Trophoblast cell (in vitro differentiated cells and primary cell): Measurements from ENCODE around the gene TENM3.

ENCODE experiments used
- DNase-seq, 2 donors: peaks; one replicate each; pipeline ENCODE4 v3.0.0-alpha.2; 2016
- H2AFZ ChIP-seq: 2 replicates; pipeline ENCODE4 v1.6.1; 2013; ENCODE audit warnings: low read length, moderate library complexity, mild to moderate bottlenecking; ENCODE audit not compliant: insufficient read depth, poor library complexity
- H2AK5ac ChIP-seq: 2 replicates; pipeline ENCODE4 v1.6.1; 2013; ENCODE audit warnings: mild to moderate bottlenecking, low read length
- H2BK120ac ChIP-seq: 2 replicates; pipeline ENCODE4 v1.6.1; 2013; ENCODE audit warnings: low read length, mild to moderate bottlenecking, moderate library complexity; ENCODE audit not compliant: insufficient read depth, poor library complexity
- H2BK12ac ChIP-seq: 2 replicates; pipeline ENCODE4 v1.6.1; 2013; ENCODE audit warnings: mild to moderate bottlenecking, low read length, moderate library complexity
- H2BK5ac ChIP-seq: 2 replicates; pipeline ENCODE4 v1.6.1; 2013; ENCODE audit warnings: low read length, low read depth, moderate library complexity, mild to moderate bottlenecking; ENCODE audit not compliant: poor library complexity
- H3K14ac ChIP-seq: 2 replicates; pipeline ENCODE4 v1.6.1; 2013; ENCODE audit warnings: mild to moderate bottlenecking, low read length
- H3K18ac ChIP-seq: 2 replicates; pipeline ENCODE4 v1.6.1; 2013; ENCODE audit warnings: mild to moderate bottlenecking, low read length
- H3K23ac ChIP-seq: 2 replicates; pipeline ENCODE4 v1.6.1; 2013; ENCODE audit warnings: low read length
- H3K27ac ChIP-seq: 2 replicates; pipeline ENCODE4 v1.5.1; 2013; ENCODE audit warnings: low read depth, mild to moderate bottlenecking, inconsistent platforms, low read length, moderate library complexity
- H3K27me3 ChIP-seq: 2 replicates; pipeline ENCODE4 v1.6.1; 2013; ENCODE audit warnings: inconsistent platforms, mild to moderate bottlenecking, low read length, moderate library complexity; ENCODE audit not compliant: insufficient read depth
- H3K36me3 ChIP-seq, 2 experiments: 1 replicate in 1 of 2; 2 replicates in 1 of 2; pipeline ENCODE4 v1.6.1; 2013; ENCODE audit warnings: low read length in 2 of 2, mild to moderate bottlenecking in 2 of 2, moderate library complexity in 1 of 2; ENCODE audit not compliant: insufficient read depth in 2 of 2, control insufficient read depth in 1 of 2
- H3K4ac ChIP-seq: 2 replicates; pipeline ENCODE4 v1.6.1; 2013; ENCODE audit warnings: low read depth, mild to moderate bottlenecking, low read length, moderate library complexity
- H3K4me1 ChIP-seq, 2 experiments: 1 replicate in 1 of 2; 2 replicates in 1 of 2; pipeline ENCODE4 v1.6.1; 2013; ENCODE audit warnings: low read length in 2 of 2, mild to moderate bottlenecking in 2 of 2, moderate library complexity in 1 of 2; ENCODE audit not compliant: insufficient read depth in 2 of 2, control insufficient read depth in 1 of 2
- H3K4me2 ChIP-seq: 2 replicates; pipeline ENCODE4 v1.6.1; 2013; ENCODE audit warnings: inconsistent platforms, mild to moderate bottlenecking, low read length, moderate library complexity
- H3K4me3 ChIP-seq: 2 replicates; pipeline ENCODE4 v1.5.1; 2013; ENCODE audit warnings: mild to moderate bottlenecking, low read depth, low read length, inconsistent platforms
- H3K79me1 ChIP-seq: one replicate; pipeline ENCODE4 v1.6.1; 2013; ENCODE audit warnings: low read length
- H3K79me2 ChIP-seq: 2 replicates; pipeline ENCODE4 v1.6.1; 2013; ENCODE audit warnings: low read length, mild to moderate bottlenecking; ENCODE audit not compliant: control insufficient read depth, insufficient read depth, poor library complexity
- H3K9ac ChIP-seq: 2 replicates; pipeline ENCODE4 v1.6.1; 2013; ENCODE audit warnings: mild to moderate bottlenecking, low read length
- H3K9me3 ChIP-seq: 2 replicates; pipeline ENCODE4 v1.6.1; 2013; ENCODE audit warnings: low read depth, mild to moderate bottlenecking, control low read depth, inconsistent platforms, low read length; ENCODE audit not compliant: insufficient read depth
- H4K12ac ChIP-seq: 2 replicates; pipeline ENCODE4 v1.6.1; 2013; ENCODE audit warnings: low read depth, mild to moderate bottlenecking, low read length, moderate library complexity
- H4K8ac ChIP-seq: 2 replicates; pipeline ENCODE4 v1.6.1; 2013; ENCODE audit warnings: low read depth, mild to moderate bottlenecking, low read length, moderate library complexity
- H4K91ac ChIP-seq: one replicate; pipeline ENCODE4 v1.6.1; 2013; ENCODE audit warnings: low read depth, mild to moderate bottlenecking, low read length, moderate library complexity
- whole genome bisulfite sequencing: extraction: QIAGEN DNeasy Blood & Tissue Kit; methylation state at CpG from one replicate; pipeline ENCODE4 v1.1.7; 2013; ENCODE audit warnings: missing lambda C conversion rate; ENCODE audit not compliant: insufficient read length, insufficient coverage; ENCODE audit errors: extremely low coverage; 5-methylcytosine and 5-hydroxymethylcytosine counted together

Gene TENM3

DNA sequence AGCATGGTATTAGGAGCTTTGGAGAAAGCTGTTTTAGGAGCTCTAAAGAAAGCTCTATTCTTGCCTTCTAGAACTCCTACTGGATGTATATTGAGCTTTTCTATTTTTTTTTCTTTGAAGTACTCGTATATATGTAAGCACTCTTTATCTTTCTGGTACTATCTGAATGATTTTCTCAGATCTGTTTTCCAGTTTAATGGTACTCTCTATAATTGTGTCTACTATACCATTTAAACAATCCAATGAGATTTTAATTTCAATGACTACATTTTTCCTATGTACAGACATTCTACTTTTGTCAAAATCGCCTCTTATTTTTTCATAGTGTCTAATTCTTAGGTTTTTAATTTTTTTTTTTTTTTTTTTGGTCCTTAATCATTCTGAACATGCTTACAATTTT is 345.9 kb downstream of the TENM3 start:
- Histone ChIP-seq H3K18ac (no peak overlapping the region), H2BK12ac (no peak overlapping the region), H3K4ac (no peak overlapping the region), H3K4me3 (no peak overlapping the region), H3K9ac (no peak overlapping the region), H3K79me1 (no peaks in the 10 kb centered on the region), H3K9me3 (no peaks in the 10 kb centered on the region), H3K4me1 (peaks cover 0 to 4% of the 10 kb centered on the region in 2 experiments), H3K4me2 (no peak overlapping the region), H4K12ac (no peak overlapping the region), H4K8ac (no peak overlapping the region), H2BK120ac (no peak overlapping the region), H4K91ac (no peak overlapping the region), H2AK5ac (no peak overlapping the region), H3K79me2 (no peaks in the 10 kb centered on the region), H3K27ac (no peak overlapping the region), H3K36me3 (peaks cover 2 to 7% of the 10 kb centered on the region in 2 experiments), H2BK5ac (no peak overlapping the region), H3K27me3 (no peaks in the 10 kb centered on the region), H2AFZ (no peak overlapping the region), H3K23ac (no peak overlapping the region), H3K14ac (no peak overlapping the region)
- WGBS, result no CpG with 5 or more reads among the region's 2 CpGs
- no peak for DNase-seq

DNA sequence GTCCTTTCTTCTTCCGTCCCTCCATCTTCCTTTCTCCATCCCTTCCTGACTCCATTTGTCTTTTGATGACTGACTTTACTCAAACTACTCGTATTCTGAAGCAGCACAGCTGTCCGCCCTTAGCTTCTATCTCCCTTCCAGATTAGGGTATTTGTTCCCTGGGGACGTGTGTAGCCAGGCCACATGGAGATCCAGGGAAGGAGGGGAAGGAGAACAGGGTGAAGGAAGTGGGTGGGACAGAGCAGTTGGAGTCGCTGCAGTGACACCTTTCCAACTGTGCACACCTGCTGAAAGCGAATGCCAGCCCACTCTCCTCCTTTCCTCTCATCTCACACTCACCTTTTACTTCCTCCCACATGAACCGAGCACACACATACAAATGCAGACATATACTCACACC is 350.2 kb downstream of the TENM3 start:
- WGBS, result 100% methylated on average over 1 of the region's 7 CpGs
- Histone ChIP-seq H3K27ac (no peak overlapping the region), H3K23ac (peak overlapping the region; percentile 24), H2BK5ac (no peak overlapping the region), H3K27me3 (no peaks in the 10 kb centered on the region), H4K8ac (no peak overlapping the region), H4K12ac (no peak overlapping the region), H2BK120ac (no peak overlapping the region), H3K14ac (no peak overlapping the region), H3K4me1 (peaks cover 0 to 4% of the 10 kb centered on the region in 2 experiments), H3K4me2 (no peak overlapping the region), H2AFZ (no peak overlapping the region), H4K91ac (no peak overlapping the region), H3K9ac (no peak overlapping the region), H2AK5ac (no peak overlapping the region), H3K4me3 (no peak overlapping the region), H3K79me1 (no peaks in the 10 kb centered on the region), H3K79me2 (no peaks in the 10 kb centered on the region), H3K9me3 (no peaks in the 10 kb centered on the region), H2BK12ac (no peak overlapping the region), H3K36me3 (peaks cover 0 to 2% of the 10 kb centered on the region in 2 experiments), H3K4ac (no peak overlapping the region), H3K18ac (no peak overlapping the region)
- no peak for DNase-seq

DNA sequence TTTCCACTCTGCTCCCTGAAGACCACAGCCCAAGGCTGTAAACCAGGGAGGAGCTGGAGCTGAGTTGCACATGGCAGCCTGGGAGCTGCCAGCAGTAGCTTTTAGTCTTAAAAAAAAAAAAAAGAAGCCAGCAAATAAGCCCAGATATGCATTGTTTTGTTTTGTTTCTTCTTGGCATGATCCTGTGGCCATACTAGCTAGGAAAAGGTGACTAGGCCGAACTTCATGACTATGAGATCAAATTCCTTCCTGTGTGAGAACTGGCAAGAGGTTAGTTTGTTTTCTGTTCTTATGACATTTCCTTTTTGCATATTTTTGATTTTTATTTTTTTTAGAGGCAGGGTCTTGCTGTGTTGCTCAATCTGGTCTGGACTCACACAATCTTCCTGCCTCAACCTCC is 350.7 kb downstream of the TENM3 start:
- WGBS, result no CpG with 5 or more reads among the region's 1 CpG
- no peak overlapping the region for H3K18ac ChIP-seq
- no peaks in the 10 kb centered on the region for H3K79me1 ChIP-seq
- H3K36me3 ChIP-seq, result peaks cover 0 to 2% of the 10 kb centered on the region in 2 experiments
- H2BK120ac ChIP-seq, result no peak overlapping the region
- no peak overlapping the region for H3K4me3 ChIP-seq
- H3K9ac ChIP-seq, result no peak overlapping the region
- no peak overlapping the region for H4K12ac ChIP-seq
- H3K4ac ChIP-seq, result no peak overlapping the region
- no peak overlapping the region for H3K14ac ChIP-seq
- no peak overlapping the region for H3K27ac ChIP-seq
- no peaks in the 10 kb centered on the region for H3K79me2 ChIP-seq
- no peaks in the 10 kb centered on the region for H3K27me3 ChIP-seq
- no peak overlapping the region for H3K23ac ChIP-seq
- no peak overlapping the region for H2AFZ ChIP-seq
- no peak for DNase-seq
- H2BK5ac ChIP-seq, result no peak overlapping the region
- H3K4me1 ChIP-seq, result peaks cover 0 to 4% of the 10 kb centered on the region in 2 experiments
- no peak overlapping the region for H2AK5ac ChIP-seq
- no peak overlapping the region for H4K91ac ChIP-seq
- no peak overlapping the region for H3K4me2 ChIP-seq
- no peak overlapping the region for H4K8ac ChIP-seq
- no peaks in the 10 kb centered on the region for H3K9me3 ChIP-seq
- H2BK12ac ChIP-seq, result no peak overlapping the region

DNA sequence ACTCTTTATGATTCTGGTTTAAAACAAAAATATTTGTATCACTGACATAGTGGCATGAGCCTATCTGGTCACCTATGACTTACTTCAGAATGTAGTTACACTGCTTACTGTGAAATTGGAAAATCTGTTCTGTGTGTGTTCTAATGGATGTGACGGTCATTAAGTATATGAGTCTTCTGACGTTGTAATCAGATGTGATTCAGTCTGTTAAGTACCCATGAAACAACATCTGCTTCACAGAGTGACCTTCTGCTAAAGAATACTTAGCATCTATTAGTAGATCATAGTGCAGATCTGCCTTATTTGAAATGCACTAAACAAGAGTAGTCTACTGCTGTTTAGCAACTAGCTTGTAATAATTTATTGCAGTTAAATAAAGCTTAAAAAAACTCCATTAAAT is 356.9 kb downstream of the TENM3 start:
- H3K4me1 ChIP-seq, result no peaks in the 10 kb centered on the region
- H3K14ac ChIP-seq, result no peak overlapping the region
- no peak for DNase-seq
- no peak overlapping the region for H3K23ac ChIP-seq
- H4K8ac ChIP-seq, result no peak overlapping the region
- H2AFZ ChIP-seq, result no peak overlapping the region
- H3K27ac ChIP-seq, result no peak overlapping the region
- H3K79me2 ChIP-seq, result no peaks in the 10 kb centered on the region
- no peak overlapping the region for H3K18ac ChIP-seq
- H4K12ac ChIP-seq, result no peak overlapping the region
- H3K4me3 ChIP-seq, result no peak overlapping the region
- H3K9ac ChIP-seq, result no peak overlapping the region
- H3K9me3 ChIP-seq, result no peaks in the 10 kb centered on the region
- H2AK5ac ChIP-seq, result no peak overlapping the region
- no peak overlapping the region for H2BK12ac ChIP-seq
- peaks cover 2 to 5% of the 10 kb centered on the region in 2 experiments for H3K36me3 ChIP-seq
- WGBS, result no CpG with 5 or more reads among the region's 2 CpGs
- no peak overlapping the region for H3K4ac ChIP-seq
- no peak overlapping the region for H3K4me2 ChIP-seq
- H3K79me1 ChIP-seq, result no peaks in the 10 kb centered on the region
- H3K27me3 ChIP-seq, result no peaks in the 10 kb centered on the region
- no peak overlapping the region for H4K91ac ChIP-seq
- no peak overlapping the region for H2BK5ac ChIP-seq
- H2BK120ac ChIP-seq, result no peak overlapping the region
